ENCODE data around the gene SF3B6. TPM values are rescaled to one million over a fixed set of nuclear protein-coding genes. Genes with fewer than 3 reads are reported as not detected.

SF3B6 gene
- polyA plus RNA-seq, 3 donors, result 67.6 to 172 (median 146) TPM

DNA sequence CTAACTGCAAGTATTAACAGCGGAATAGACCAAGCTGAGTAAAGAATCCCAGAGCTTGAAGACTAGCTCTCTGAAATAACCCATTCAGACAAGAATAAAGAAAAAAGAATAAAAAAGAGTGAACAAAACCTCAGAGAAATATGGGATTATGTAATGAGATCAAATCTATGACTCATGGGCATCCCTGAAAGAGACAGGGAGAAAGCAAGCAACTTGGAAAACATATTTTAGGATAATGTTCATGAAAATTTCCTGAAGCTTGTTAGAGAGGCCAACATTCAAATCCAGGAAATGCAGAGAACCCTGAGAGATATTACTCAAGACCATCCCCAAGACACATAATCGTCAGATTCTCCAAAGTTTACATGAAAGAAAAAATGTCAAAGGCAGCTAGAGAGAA is 29.7 kb upstream of the SF3B6 start:
- Histone ChIP-seq H3K4me3 (replicated peaks in 1 of 3; ENCODE audit: low read depth in 2 of 3, low read length in 3 of 3) (no peak overlapping the region), H3K9ac (ENCODE audit: insufficient read depth, low read length, poor library complexity, severe bottlenecking) (no peak overlapping the region), H3K27ac (ENCODE audit: low read depth in 1 of 2, low read length in 2 of 2) (no peak overlapping the region), H3K27me3 (ENCODE audit: control insufficient read depth in 2 of 2, insufficient read depth in 2 of 2, low read length in 2 of 2) (no peaks in the 10 kb centered on the region), H4K20me1 (ENCODE audit: insufficient read depth, low read length) (no peaks in the 10 kb centered on the region), H2AFZ (ENCODE audit: insufficient read depth, low read depth, low read length, poor library complexity, severe bottlenecking) (no peak overlapping the region), H3K79me2 (ENCODE audit: insufficient read depth, low read length) (no peaks in the 10 kb centered on the region), H3K4me1 (ENCODE audit: control insufficient read depth in 1 of 2, insufficient read depth in 2 of 2, low read length in 2 of 2) (no peaks in the 10 kb centered on the region), H3K9me3 (replicated peaks in 1 of 2; ENCODE audit: control insufficient read depth in 1 of 2, insufficient read depth in 1 of 2, low read length in 2 of 2) (peaks cover 6 to 22% of the 10 kb centered on the region in 2 donors), H3K36me3 (replicated peaks in 1 of 2; ENCODE audit: control insufficient read depth in 1 of 2, insufficient read depth in 2 of 2, low read length in 2 of 2) (peaks cover 13 to 20% of the 10 kb centered on the region in 2 donors), H3K4me2 (replicated peaks; ENCODE audit: extremely low read depth, low read length, poor library complexity, severe bottlenecking) (no peak overlapping the region)
- H3K36me3 Mint-ChIP-seq, result peaks cover 17 to 41% of the 10 kb centered on the region in 2 donors
- no peak overlapping the region for H3K27ac Mint-ChIP-seq
- no CpG with 5 or more reads among the region's 2 CpGs for WGBS (ENCODE audit: insufficient coverage)
- intact Hi-C loops (cut with micrococcal nuclease), result no loop called here
- no peak for DNase-seq
- peaks cover 23 to 45% (median 36%) of the 10 kb centered on the region in 7 donors for H3K9me3 Mint-ChIP-seq
- no peaks in the 10 kb centered on the region for H3K4me1 Mint-ChIP-seq
- H3K4me3 Mint-ChIP-seq, result no peak overlapping the region
- TF ChIP-seq, protein P1, sequence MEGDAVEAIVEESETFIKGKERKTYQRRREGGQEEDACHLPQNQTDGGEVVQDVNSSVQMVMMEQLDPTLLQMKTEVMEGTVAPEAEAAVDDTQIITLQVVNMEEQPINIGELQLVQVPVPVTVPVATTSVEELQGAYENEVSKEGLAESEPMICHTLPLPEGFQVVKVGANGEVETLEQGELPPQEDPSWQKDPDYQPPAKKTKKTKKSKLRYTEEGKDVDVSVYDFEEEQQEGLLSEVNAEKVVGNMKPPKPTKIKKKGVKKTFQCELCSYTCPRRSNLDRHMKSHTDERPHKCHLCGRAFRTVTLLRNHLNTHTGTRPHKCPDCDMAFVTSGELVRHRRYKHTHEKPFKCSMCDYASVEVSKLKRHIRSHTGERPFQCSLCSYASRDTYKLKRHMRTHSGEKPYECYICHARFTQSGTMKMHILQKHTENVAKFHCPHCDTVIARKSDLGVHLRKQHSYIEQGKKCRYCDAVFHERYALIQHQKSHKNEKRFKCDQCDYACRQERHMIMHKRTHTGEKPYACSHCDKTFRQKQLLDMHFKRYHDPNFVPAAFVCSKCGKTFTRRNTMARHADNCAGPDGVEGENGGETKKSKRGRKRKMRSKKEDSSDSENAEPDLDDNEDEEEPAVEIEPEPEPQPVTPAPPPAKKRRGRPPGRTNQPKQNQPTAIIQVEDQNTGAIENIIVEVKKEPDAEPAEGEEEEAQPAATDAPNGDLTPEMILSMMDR (IDR thresholded peaks at IDR 0.05), result no peak
- H3K27me3 Mint-ChIP-seq (ENCODE audit: low read depth in 3 of 3), result peaks cover 0 to 2% (median 0%) of the 10 kb centered on the region in 3 donors

DNA sequence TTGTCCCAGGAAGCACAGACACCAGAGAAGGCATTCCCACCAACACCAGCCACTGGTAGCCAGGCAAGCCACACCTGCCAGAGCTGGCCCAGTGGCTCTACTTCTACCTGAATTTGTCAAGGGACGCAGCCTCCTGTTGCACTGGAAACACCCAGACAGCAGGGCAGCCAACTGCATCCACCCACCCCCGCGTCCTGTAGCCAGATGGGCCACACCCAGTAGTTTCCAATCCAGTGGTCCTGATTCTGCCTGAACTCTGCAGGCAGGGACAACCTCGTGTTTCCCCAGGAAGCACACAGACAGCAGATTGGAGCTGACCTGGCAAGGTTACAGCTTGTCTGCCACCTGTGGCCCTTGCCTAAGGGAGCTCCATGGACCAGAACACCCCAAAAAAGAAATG is 28.8 kb upstream of the SF3B6 start:
- Histone ChIP-seq H3K27ac (ENCODE audit: low read depth in 1 of 2, low read length in 2 of 2) (no peak overlapping the region), H3K4me2 (replicated peaks; ENCODE audit: extremely low read depth, low read length, poor library complexity, severe bottlenecking) (no peak overlapping the region), H3K9ac (ENCODE audit: insufficient read depth, low read length, poor library complexity, severe bottlenecking) (no peak overlapping the region), H3K27me3 (ENCODE audit: control insufficient read depth in 2 of 2, insufficient read depth in 2 of 2, low read length in 2 of 2) (no peaks in the 10 kb centered on the region), H2AFZ (ENCODE audit: insufficient read depth, low read depth, low read length, poor library complexity, severe bottlenecking) (no peak overlapping the region), H3K4me1 (ENCODE audit: control insufficient read depth in 1 of 2, insufficient read depth in 2 of 2, low read length in 2 of 2) (no peaks in the 10 kb centered on the region), H3K9me3 (replicated peaks in 1 of 2; ENCODE audit: control insufficient read depth in 1 of 2, insufficient read depth in 1 of 2, low read length in 2 of 2) (peaks cover 6 to 22% of the 10 kb centered on the region in 2 donors), H3K79me2 (ENCODE audit: insufficient read depth, low read length) (no peaks in the 10 kb centered on the region), H4K20me1 (ENCODE audit: insufficient read depth, low read length) (no peaks in the 10 kb centered on the region), H3K36me3 (replicated peaks in 1 of 2; ENCODE audit: control insufficient read depth in 1 of 2, insufficient read depth in 2 of 2, low read length in 2 of 2) (peaks cover 13 to 20% of the 10 kb centered on the region in 2 donors), H3K4me3 (replicated peaks in 1 of 3; ENCODE audit: low read depth in 2 of 3, low read length in 3 of 3) (no peak overlapping the region)
- TF ChIP-seq, protein P1 (IDR thresholded peaks at IDR 0.05), result no peak
- Mint-ChIP-seq H3K4me1 (no peaks in the 10 kb centered on the region), H3K27me3 (ENCODE audit: low read depth in 3 of 3) (peaks cover 0 to 2% (median 0%) of the 10 kb centered on the region in 3 donors), H3K36me3 (peaks cover 19 to 45% of the 10 kb centered on the region in 2 donors), H3K9me3 (peaks cover 23 to 49% (median 37%) of the 10 kb centered on the region in 7 donors), H3K4me3 (no peak overlapping the region), H3K27ac (no peak overlapping the region)
- intact Hi-C loops (cut with micrococcal nuclease), result no loop called here
- DNase-seq, result no peak
- 87% methylated on average over 4 of the region's 4 CpGs for WGBS (ENCODE audit: insufficient coverage)
